CD4-positive, alpha-beta T cell (primary cell): ENCODE results near the gene MYADM. TPM values are rescaled to one million over a fixed set of nuclear protein-coding genes. Genes with fewer than 3 reads are reported as not detected.

Source experiments
- ATAC-seq: fragments of 200-7000 bp; cut with Tn5 transposase; one replicate; pipeline ENCODE4 v1.10.0; 2022; ENCODE audit warnings: mild to moderate bottlenecking; ENCODE audit not compliant: poor library complexity
- CTCF ChIA-PET: fragments of 350-600 bp; sonication (Branson Sonifier 250); formaldehyde crosslinking; loops from one replicate; lab custom pipeline; 2021; ENCODE audit warnings: antibody characterized with exemption, inconsistent platforms; lab: Charles Lee
- POLR2A ChIA-PET: fragments of 350-600 bp; sonication (Branson Sonifier 250); formaldehyde crosslinking; loops from one replicate; lab custom pipeline; 2021; ENCODE audit warnings: antibody characterized with exemption, inconsistent platforms; lab: Charles Lee
- DNase-seq, 14 experiments: peaks; one replicate each; pipeline ENCODE4 v3.0.0-alpha.2; 2013 to 2020; ENCODE audit warnings: mixed read lengths in 2 of 14
- H3K27ac ChIP-seq, 2 donors: one replicate each; pipeline versions ENCODE4 v1.5.1 to v1.7.0; 2013; ENCODE audit warnings: low read length in 2 of 2, low read depth in 1 of 2, mild to moderate bottlenecking in 1 of 2
- H3K27me3 ChIP-seq, 2 experiments: 1 replicate in 1 of 2; 2 replicates in 1 of 2; pipeline versions ENCODE4 v1.6.1 to v1.7.0; 2013; ENCODE audit warnings: low read length in 2 of 2, control low read depth in 1 of 2, mild to moderate bottlenecking in 1 of 2, moderate library complexity in 1 of 2; ENCODE audit not compliant: insufficient read depth in 2 of 2, control insufficient read depth in 1 of 2
- H3K36me3 ChIP-seq: one replicate; pipeline ENCODE4 v1.6.1; 2013; ENCODE audit warnings: low read length, control low read depth; ENCODE audit not compliant: insufficient read depth
- H3K4me1 ChIP-seq: one replicate; pipeline ENCODE4 v1.6.1; 2013; ENCODE audit warnings: low read length, control low read depth; ENCODE audit not compliant: insufficient read depth
- H3K4me3 ChIP-seq: one replicate; pipeline ENCODE4 v1.5.1; 2013; ENCODE audit warnings: mild to moderate bottlenecking, low read length, moderate library complexity
- H3K9me3 ChIP-seq, 2 experiments: 1 replicate in 1 of 2; 2 replicates in 1 of 2; pipeline versions ENCODE4 v1.6.1 to v1.7.0; 2013; ENCODE audit warnings: low read length in 2 of 2, mild to moderate bottlenecking in 2 of 2, control low read depth in 1 of 2, moderate library complexity in 1 of 2; ENCODE audit not compliant: control insufficient read depth in 1 of 2, insufficient read depth in 1 of 2
- H3K27ac Mint-ChIP-seq: one replicate; pipeline ENCODE4 v1.8.0; 2020; ENCODE audit warnings: mixed read lengths
- H3K27me3 Mint-ChIP-seq: one replicate; pipeline ENCODE4 v1.8.0; 2021; ENCODE audit warnings: mixed read lengths
- H3K36me3 Mint-ChIP-seq: one replicate; pipeline ENCODE4 v1.8.0; 2021; ENCODE audit warnings: low read depth, mixed read lengths
- H3K4me1 Mint-ChIP-seq: one replicate; pipeline ENCODE4 v1.8.0; 2021; ENCODE audit warnings: low read depth, mixed read lengths
- H3K4me3 Mint-ChIP-seq: one replicate; pipeline ENCODE4 v1.8.0; 2020; ENCODE audit warnings: mild to moderate bottlenecking, mixed read lengths
- H3K9me3 Mint-ChIP-seq: one replicate; pipeline ENCODE4 v1.8.0; 2020; ENCODE audit warnings: mixed read lengths
- CTCF ChIP-seq: fragments of 200-600 bp; IDR thresholded peaks from one replicate; pipeline ENCODE4 v1.8.0; 2022; ENCODE audit warnings: antibody characterized with exemption, mild to moderate bottlenecking
- intact Hi-C, 2 experiments: fragments of 100-400 bp; cut with DNase I in 1 of 2; cut with micrococcal nuclease in 1 of 2; formaldehyde crosslinking; loops; one replicate each; pipeline versions ENCODE4 v1.15.1 to v1.9.0; 2023 to 2025; cut with DNase I, micrococcal nuclease
- total RNA-seq, 174 experiments: library from RNA in 2 of 174; stranded (reverse) in 2 of 174; gene quantifications; one replicate each; pipeline ENCODE4 v1.2.3 and lab custom pipeline; 2021 to 2026

The MYADM gene
- total RNA-seq, 2 experiments from 2014 or later = 444 to 448 TPM

GRCh38 chr19:53870485-53870844 lies 2.8 kb downstream of the MYADM start:
- peak overlapping the region; percentile 84 for H3K4me3 Mint-ChIP-seq
- no peaks in the 10 kb centered on the region for H3K9me3 Mint-ChIP-seq
- ChIA-PET CTCF (no interaction called here), POLR2A (no interaction called here)
- Histone ChIP-seq H3K27me3 (no peaks in the 10 kb centered on the region), H3K4me1 (peaks cover 86% of the 10 kb centered on the region), H3K4me3 (peak overlapping the region; percentile 28), H3K36me3 (peaks cover 29% of the 10 kb centered on the region), H3K9me3 (peaks cover 0 to 11% of the 10 kb centered on the region in 2 experiments), H3K27ac (peak overlapping the region; percentile 45 to 51)
- peaks cover 62% of the 10 kb centered on the region for H3K36me3 Mint-ChIP-seq
- no peak for TF ChIP-seq CTCF
- no peaks in the 10 kb centered on the region for H3K27me3 Mint-ChIP-seq
- ATAC-seq (no peak), DNase-seq (peak in 5 of 14 experiments; percentile 17 to 60 (median 44))
- H3K4me1 Mint-ChIP-seq = peaks cover 75% of the 10 kb centered on the region
- intact Hi-C loops = no loop called here
- H3K27ac Mint-ChIP-seq = peak overlapping the region; percentile 89

- Histone ChIP-seq H3K9me3 (peaks cover 0 to 11% of the 10 kb centered on the region in 2 experiments), H3K27ac (peak overlapping the region in 1 of 2 donors; percentile 18), H3K4me3 (no peak overlapping the region), H3K4me1 (peaks cover 86% of the 10 kb centered on the region), H3K36me3 (peaks cover 38% of the 10 kb centered on the region), H3K27me3 (no peaks in the 10 kb centered on the region)
- peak in 3 of 14 experiments; percentile 34 to 54 (median 52) for DNase-seq
- TF ChIP-seq CTCF = no peak
- peaks cover 75% of the 10 kb centered on the region for H3K4me1 Mint-ChIP-seq
- peaks cover 72% of the 10 kb centered on the region for H3K36me3 Mint-ChIP-seq
- ATAC-seq = no peak
- H3K4me3 Mint-ChIP-seq = peak overlapping the region; percentile 84
- ChIA-PET POLR2A (no interaction called here), CTCF (no interaction called here)
- peak overlapping the region; percentile 89 for H3K27ac Mint-ChIP-seq
- intact Hi-C loops = no loop called here
- H3K9me3 Mint-ChIP-seq = no peaks in the 10 kb centered on the region
- H3K27me3 Mint-ChIP-seq = no peaks in the 10 kb centered on the region
Observed at GRCh38 chr19:53871454-53871853, 3.8 kb downstream of the MYADM start.

GRCh38 chr19:53872762-53873161 lies 5.1 kb downstream of the MYADM start:
- Histone ChIP-seq H3K27ac (no peak overlapping the region), H3K27me3 (no peaks in the 10 kb centered on the region), H3K36me3 (peaks cover 39% of the 10 kb centered on the region), H3K4me3 (no peak overlapping the region), H3K4me1 (peaks cover 90% of the 10 kb centered on the region), H3K9me3 (peaks cover 0 to 11% of the 10 kb centered on the region in 2 experiments)
- intact Hi-C loops = no loop called here
- Mint-ChIP-seq H3K36me3 (peaks cover 75% of the 10 kb centered on the region), H3K4me1 (peaks cover 75% of the 10 kb centered on the region), H3K9me3 (no peaks in the 10 kb centered on the region), H3K27me3 (peaks cover 5% of the 10 kb centered on the region), H3K27ac (peak overlapping the region; percentile 89), H3K4me3 (peak overlapping the region; percentile 59)
- ChIA-PET CTCF (interaction anchor here (0.7 kb wide), 1 partner anchor 9 kb away, joined by 3 read pairs; the partner anchor contains the start of gene PRKCG), POLR2A (interaction anchor here (0.8 to 1.0 kb wide), 2 partner anchors 9 to 38 kb away, joined by 3 to 8 read pairs; partner anchors contain the start of gene PRKCG)
- TF ChIP-seq CTCF = no peak
- no peak for ATAC-seq
- peak in 1 of 14 experiments; percentile 48 for DNase-seq
